ENCODE data around the gene EEPD1. TPM values are rescaled to one million over a fixed set of nuclear protein-coding genes. Genes with fewer than 3 reads are reported as not detected.

EEPD1 gene
- total RNA-seq, 4 donors from 2014 or later: 19.0 to 34.2 (median 20.8) TPM

GRCh38 chr7:36215457-36215765, 62.4 kb downstream of the EEPD1 start:
- H3K4me3 ChIP-seq (ENCODE audit: low read depth, poor library complexity, severe bottlenecking): no peak overlapping the region
- no peak for DNase-seq (ENCODE audit: low spot score in 2 of 2)
- TF ChIP-seq POLR2A (IDR thresholded peaks at IDR 0.05) (no peak), CTCF (IDR thresholded peaks at IDR 0.05) (no peak)
- intact Hi-C loops (cut with DNase I; ENCODE audit: low total_unique reads): no loop called here
- whole genome bisulfite sequencing, 2 donors: 96 to 100% methylated on average over 2 of the region's 2 CpGs

- DNase-seq (ENCODE audit: low spot score in 2 of 2): peak in 1 of 2 donors; percentile 55
- 67 to 74% methylated on average over 4 of the region's 4 CpGs for WGBS, 2 donors
- no peak for TF ChIP-seq POLR2A (IDR thresholded peaks at IDR 0.05)
- no peak for TF ChIP-seq CTCF (IDR thresholded peaks at IDR 0.05)
- H3K4me3 ChIP-seq (ENCODE audit: low read depth, poor library complexity, severe bottlenecking): no peak overlapping the region
- intact Hi-C loops (cut with DNase I; ENCODE audit: low total_unique reads): no loop called here
Observed at GRCh38 chr7:36216063-36216684, 63.1 kb downstream of the EEPD1 start.

- H3K4me3 ChIP-seq (ENCODE audit: low read depth, poor library complexity, severe bottlenecking): no peak overlapping the region
- no peak for DNase-seq (ENCODE audit: low spot score in 2 of 2)
- intact Hi-C loops (cut with DNase I; ENCODE audit: low total_unique reads): no loop called here
- 90 to 100% methylated on average over 4 of the region's 4 CpGs for WGBS, 2 donors
- TF ChIP-seq POLR2A (IDR thresholded peaks at IDR 0.05) (no peak), CTCF (IDR thresholded peaks at IDR 0.05) (no peak)
Observed at GRCh38 chr7:36217211-36217960, 64.3 kb downstream of the EEPD1 start.

GRCh38 chr7:36217961-36218284, 64.9 kb downstream of the EEPD1 start:
- no peak overlapping the region for H3K4me3 ChIP-seq (ENCODE audit: low read depth, poor library complexity, severe bottlenecking)
- 81 to 83% methylated on average over 5 of the region's 5 CpGs for WGBS, 2 donors
- no peak for DNase-seq (ENCODE audit: low spot score in 2 of 2)
- TF ChIP-seq POLR2A (IDR thresholded peaks at IDR 0.05) (no peak), CTCF (IDR thresholded peaks at IDR 0.05) (no peak)
- intact Hi-C loops (cut with DNase I; ENCODE audit: low total_unique reads): no loop called here

GRCh38 chr7:36219429-36219828, 66.4 kb downstream of the EEPD1 start:
- DNase-seq (ENCODE audit: low spot score in 2 of 2): no peak
- H3K4me3 ChIP-seq (ENCODE audit: low read depth, poor library complexity, severe bottlenecking): no peak overlapping the region
- 92 to 100% methylated on average over 1 of the region's 1 CpG for WGBS, 2 donors
- intact Hi-C loops (cut with DNase I; ENCODE audit: low total_unique reads): no loop called here
- TF ChIP-seq CTCF (IDR thresholded peaks at IDR 0.05) (no peak), POLR2A (IDR thresholded peaks at IDR 0.05) (no peak)

- no peak overlapping the region for H3K4me3 ChIP-seq (ENCODE audit: low read depth, poor library complexity, severe bottlenecking)
- intact Hi-C loops (cut with DNase I; ENCODE audit: low total_unique reads): no loop called here
- TF ChIP-seq CTCF (IDR thresholded peaks at IDR 0.05) (no peak), POLR2A (IDR thresholded peaks at IDR 0.05) (no peak)
Observed at GRCh38 chr7:36223851-36224250, 70.8 kb downstream of the EEPD1 start.

More at GRCh38 chr7:36223851-36224250, 70.8 kb downstream of the EEPD1 start:
- DNase-seq (ENCODE audit: low spot score in 2 of 2): no peak
